ENCODE data around the gene RALGPS2. TPM values are rescaled to one million over a fixed set of nuclear protein-coding genes. Genes with fewer than 3 reads are reported as not detected.

RALGPS2 gene
- total RNA-seq, 1 experiment from 2014 or later = 38.0 TPM

GRCh38 chr1:178774263-178774662, 49.2 kb downstream of the RALGPS2 start (continued):
- TF ChIP-seq CDX4 (CRISPR knock-in tag; IDR thresholded peaks at IDR 0.05; ENCODE audit: borderline replicate concordance) = no peak
- TF ChIP-seq PRRX2 (CRISPR knock-in tag; IDR thresholded peaks at IDR 0.05) = no peak
- no peak for TF ChIP-seq ETV6 (CRISPR knock-in tag; IDR thresholded peaks at IDR 0.05)
- TF ChIP-seq ZNF121 (CRISPR knock-in tag; IDR thresholded peaks at IDR 0.05) = no peak
- TF ChIP-seq NFE2L1 (CRISPR knock-in tag; IDR thresholded peaks at IDR 0.05) = no peak
- no peak for TF ChIP-seq ZNF317 (CRISPR knock-in tag; IDR thresholded peaks at IDR 0.05; ENCODE audit: borderline replicate concordance, low read depth)
- no peak for TF ChIP-seq SMAD3 (CRISPR knock-in tag; IDR thresholded peaks at IDR 0.05; ENCODE audit: borderline replicate concordance)
- TF ChIP-seq SP1 (CRISPR knock-in tag; conservative IDR thresholded peaks at IDR 0.05) = no peak

GRCh38 chr1:178776553-178776952, 51.5 kb downstream of the RALGPS2 start:
- no peak for TF ChIP-seq TCF7 (CRISPR knock-in tag; IDR thresholded peaks at IDR 0.05; ENCODE audit: low read depth)
- no peak for TF ChIP-seq ZNF138 (CRISPR knock-in tag; conservative IDR thresholded peaks at IDR 0.05)
- TF ChIP-seq GTF2I (CRISPR knock-in tag; conservative IDR thresholded peaks at IDR 0.05) = no peak
- H3K27me3 Mint-ChIP-seq (ENCODE audit: low read depth) = no peaks in the 10 kb centered on the region
- no peak overlapping the region for H3K27ac Mint-ChIP-seq
- H3K4me3 Mint-ChIP-seq = no peak overlapping the region
- no peaks in the 10 kb centered on the region for H3K4me1 Mint-ChIP-seq
- DNase-seq (ENCODE audit: low spot score) (no peak), ATAC-seq (no peak)
- H3K9me3 Mint-ChIP-seq = no peaks in the 10 kb centered on the region
- ChIA-PET POLR2A (interaction anchor here (0.6 kb wide), 1 partner anchor 603 kb away, joined by 3 read pairs; no protein-coding TSS in a partner anchor), CTCF (interaction anchor here (0.8 kb wide), 1 partner anchor 226 kb away, joined by 4 read pairs; no protein-coding TSS in a partner anchor)
- peaks cover 17% of the 10 kb centered on the region for H3K36me3 Mint-ChIP-seq

GRCh38 chr1:178781533-178782330, 56.7 kb downstream of the RALGPS2 start:
- Mint-ChIP-seq H3K27ac (peak overlapping the region; percentile 35; the same call in 1 of the 2 replicates), H3K4me1 (peaks cover 17% of the 10 kb centered on the region), H3K36me3 (peaks cover 12% of the 10 kb centered on the region), H3K9me3 (no peaks in the 10 kb centered on the region), H3K27me3 (ENCODE audit: low read depth) (no peaks in the 10 kb centered on the region), H3K4me3 (no peak overlapping the region)
- ChIA-PET POLR2A (no interaction called here), CTCF (interaction anchor here (1.4 to 3.2 kb wide), 2 partner anchors 14 to 221 kb away, joined by 5 to 11 read pairs; no protein-coding TSS in a partner anchor)
- TF ChIP-seq CREM (CRISPR knock-in tag; IDR thresholded peaks at IDR 0.05) (no peak), ZMAT4 (CRISPR knock-in tag; IDR thresholded peaks at IDR 0.05) (no peak), NFE2L1 (CRISPR knock-in tag; IDR thresholded peaks at IDR 0.05) (no peak), HMGXB4 (CRISPR knock-in tag; IDR thresholded peaks at IDR 0.05) (no peak), SOX15 (CRISPR knock-in tag; IDR thresholded peaks at IDR 0.05) (no peak)
- ATAC-seq (no peak; the same call in 1 of the 2 replicates), DNase-seq (ENCODE audit: low spot score) (no peak)

- Mint-ChIP-seq H3K27ac (no peak overlapping the region), H3K27me3 (ENCODE audit: low read depth) (no peaks in the 10 kb centered on the region), H3K9me3 (no peaks in the 10 kb centered on the region), H3K4me3 (no peak overlapping the region), H3K4me1 (peaks cover 17% of the 10 kb centered on the region), H3K36me3 (peaks cover 4% of the 10 kb centered on the region)
- CTCF ChIA-PET = interaction anchor here (3.2 kb wide), 1 partner anchor 218 kb away, joined by 11 read pairs; no protein-coding TSS in a partner anchor
- POLR2A ChIA-PET = no interaction called here
- ATAC-seq = no peak
- no peak for DNase-seq (ENCODE audit: low spot score)
- TF ChIP-seq HMGA2 (CRISPR knock-in tag; IDR thresholded peaks at IDR 0.05) = no peak
- no peak for TF ChIP-seq EMX1 (CRISPR knock-in tag; IDR thresholded peaks at IDR 0.05)
- TF ChIP-seq ZNF425 (CRISPR knock-in tag; conservative IDR thresholded peaks at IDR 0.05) = no peak
- no peak for TF ChIP-seq ZNF219 (CRISPR knock-in tag; IDR thresholded peaks at IDR 0.05; ENCODE audit: borderline replicate concordance)
- TF ChIP-seq ZSCAN18 (CRISPR knock-in tag; IDR thresholded peaks at IDR 0.05) = no peak
- no peak for TF ChIP-seq ATF2 (CRISPR knock-in tag; IDR thresholded peaks at IDR 0.05; ENCODE audit: borderline replicate concordance, low read depth)
- no peak for TF ChIP-seq USF2 (CRISPR knock-in tag; IDR thresholded peaks at IDR 0.05)
These were observed 59.1 kb downstream of the RALGPS2 start for GRCh38 chr1:178784131-178784536.

All from WTC11 (cell line).